Breast epithelium (tissue), 4 donors: ENCODE measurements around the gene RANBP2. TPM values are rescaled to one million over a fixed set of nuclear protein-coding genes. Genes with fewer than 3 reads are reported as not detected.

ENCODE experiments used
- DNase-seq, 2 donors: peaks; one replicate each; pipeline ENCODE4 v3.0.0-alpha.2; 2019; ENCODE audit warnings: low spot score in 2 of 2
- H3K27ac ChIP-seq, 2 donors: fragments of 200-600 bp; sonication (generic) in 1 of 2; one replicate each; pipeline ENCODE4 v1.5.1; 2016 to 2019; ENCODE audit warnings: mild to moderate bottlenecking in 1 of 2
- H3K27me3 ChIP-seq, 2 donors: fragments of 200-600 bp; sonication (generic) in 1 of 2; one replicate each; pipeline versions ENCODE4 v1.5.1 to v1.6.0; 2017 to 2019; ENCODE audit warnings: control low read depth in 1 of 2, mild to moderate bottlenecking in 1 of 2
- H3K36me3 ChIP-seq: fragments of 200-600 bp; one replicate; pipeline ENCODE4 v1.5.1; 2019
- H3K4me1 ChIP-seq, 2 donors: fragments of 200-600 bp; sonication (generic); one replicate each; pipeline ENCODE4 v1.5.1; 2016 to 2019; ENCODE audit warnings: control low read depth in 1 of 2
- H3K4me3 ChIP-seq, 3 donors: fragments of 200-600 bp; sonication (generic); 1 replicate in 2 of 3; 2 replicates in 1 of 3; pipeline ENCODE4 v1.5.1; 2016 to 2019; ENCODE audit warnings: mild to moderate bottlenecking in 3 of 3, moderate library complexity in 2 of 3
- H3K9me3 ChIP-seq, 2 donors: fragments of 200-600 bp; sonication (generic) in 1 of 2; one replicate each; pipeline ENCODE4 v1.5.1; 2016 to 2019; ENCODE audit warnings: control low read depth in 1 of 2
- POLR2A ChIP-seq: fragments of 450-650 bp; IDR thresholded peaks from one replicate; pipeline ENCODE4 v1.6.1; 2016; ENCODE audit warnings: antibody characterized with exemption, mild to moderate bottlenecking, moderate library complexity
- POLR2AphosphoS5 ChIP-seq, 3 donors: sonication (generic); formaldehyde crosslinking; IDR thresholded peaks; one replicate each; pipeline ENCODE4 v1.6.1; 2017; ENCODE audit warnings: antibody characterized with exemption in 3 of 3
- intact Hi-C: fragments of 100-400 bp; cut with DNase I; formaldehyde crosslinking; loops from one replicate; pipeline ENCODE4 v1.15.1; 2023; ENCODE audit warnings: low total_unique reads
- total RNA-seq, 3 donors: library from RNA; depleted of rRNA; stranded (reverse); fragments of >200 nt; gene quantifications; one replicate each; pipeline ENCODE4 v1.1.0, GENCODE V29; 2016
- TF ChIP-seq, protein P1 (sequence below), 3 donors: fragments of 450-650 bp; IDR thresholded peaks; one replicate each; pipeline ENCODE4 v1.5.1; 2016 to 2017; ENCODE audit warnings: antibody characterized with exemption in 3 of 3, mild to moderate bottlenecking in 3 of 3, moderate library complexity in 3 of 3

Gene RANBP2
- total RNA-seq, 3 donors from 2014 or later, result 78.1 to 131 (median 91.1) TPM

DNA sequence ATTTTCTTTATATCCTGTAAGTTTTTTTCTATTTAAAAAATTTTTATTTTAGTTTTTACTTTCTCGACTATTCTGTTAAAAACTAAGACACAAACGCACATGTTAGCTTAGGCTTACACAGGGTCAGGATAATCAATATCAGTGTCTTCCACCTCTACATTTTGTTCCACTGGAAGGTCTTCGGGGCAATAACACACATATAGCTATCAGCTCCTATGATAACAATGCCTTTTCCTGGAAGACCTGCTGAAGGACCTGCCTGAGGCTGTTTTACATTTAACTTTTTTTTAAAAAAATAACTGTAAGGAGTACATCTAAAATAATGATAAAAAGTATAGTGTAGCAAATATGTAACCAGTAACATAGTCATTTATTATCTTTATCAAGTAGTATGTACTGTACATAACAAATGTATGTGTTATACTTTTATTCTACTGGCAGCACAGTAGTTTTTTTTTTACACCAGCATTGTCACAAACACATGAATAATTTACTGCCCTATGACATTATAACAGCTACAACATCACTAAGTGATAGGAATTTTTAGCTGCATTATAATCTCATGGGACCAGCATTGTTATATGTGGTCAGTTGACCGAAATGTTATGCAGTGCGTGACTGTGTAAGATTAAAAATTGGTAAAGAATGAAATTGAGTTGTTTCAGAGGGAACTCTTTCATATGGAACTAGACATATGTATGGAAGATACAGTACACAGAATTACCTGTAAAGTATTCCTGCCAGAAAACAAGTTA, 105.2 kb downstream of the RANBP2 start:
- H3K36me3 ChIP-seq, result no peaks in the 10 kb centered on the region
- TF ChIP-seq POLR2AphosphoS5 (IDR thresholded peaks at IDR 0.05) (no peak), POLR2A (no peak)
- TF ChIP-seq, protein P1, sequence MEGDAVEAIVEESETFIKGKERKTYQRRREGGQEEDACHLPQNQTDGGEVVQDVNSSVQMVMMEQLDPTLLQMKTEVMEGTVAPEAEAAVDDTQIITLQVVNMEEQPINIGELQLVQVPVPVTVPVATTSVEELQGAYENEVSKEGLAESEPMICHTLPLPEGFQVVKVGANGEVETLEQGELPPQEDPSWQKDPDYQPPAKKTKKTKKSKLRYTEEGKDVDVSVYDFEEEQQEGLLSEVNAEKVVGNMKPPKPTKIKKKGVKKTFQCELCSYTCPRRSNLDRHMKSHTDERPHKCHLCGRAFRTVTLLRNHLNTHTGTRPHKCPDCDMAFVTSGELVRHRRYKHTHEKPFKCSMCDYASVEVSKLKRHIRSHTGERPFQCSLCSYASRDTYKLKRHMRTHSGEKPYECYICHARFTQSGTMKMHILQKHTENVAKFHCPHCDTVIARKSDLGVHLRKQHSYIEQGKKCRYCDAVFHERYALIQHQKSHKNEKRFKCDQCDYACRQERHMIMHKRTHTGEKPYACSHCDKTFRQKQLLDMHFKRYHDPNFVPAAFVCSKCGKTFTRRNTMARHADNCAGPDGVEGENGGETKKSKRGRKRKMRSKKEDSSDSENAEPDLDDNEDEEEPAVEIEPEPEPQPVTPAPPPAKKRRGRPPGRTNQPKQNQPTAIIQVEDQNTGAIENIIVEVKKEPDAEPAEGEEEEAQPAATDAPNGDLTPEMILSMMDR (IDR thresholded peaks at IDR 0.05), result no peak
- DNase-seq, result no peak
- no peak overlapping the region for H3K4me3 ChIP-seq
- H3K27me3 ChIP-seq, result no peaks in the 10 kb centered on the region
- H3K27ac ChIP-seq, result no peak overlapping the region
- no peaks in the 10 kb centered on the region for H3K4me1 ChIP-seq
- intact Hi-C loops, result no loop called here
- no peaks in the 10 kb centered on the region for H3K9me3 ChIP-seq

DNA sequence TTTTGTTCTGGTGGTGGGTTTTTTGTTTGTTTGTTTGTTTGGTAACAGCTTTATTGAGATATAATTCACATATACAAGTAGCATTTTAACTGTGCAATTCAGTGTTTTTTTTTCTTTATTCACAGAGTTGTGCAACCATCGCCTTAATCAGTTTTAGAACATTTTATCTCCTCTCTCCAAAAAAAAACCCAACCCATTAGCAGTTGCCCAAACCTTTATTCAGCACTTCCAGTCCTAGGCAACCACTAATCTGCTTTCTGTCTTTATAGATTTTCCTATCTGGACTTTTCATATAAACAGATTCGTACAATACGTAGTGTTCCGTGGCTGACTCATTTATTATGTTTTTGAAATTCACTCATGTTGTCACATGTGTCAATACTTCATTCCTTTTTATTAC, 106.0 kb downstream of the RANBP2 start:
- H3K36me3 ChIP-seq, result no peaks in the 10 kb centered on the region
- no peaks in the 10 kb centered on the region for H3K9me3 ChIP-seq
- H3K4me1 ChIP-seq, result no peaks in the 10 kb centered on the region
- H3K4me3 ChIP-seq, result no peak overlapping the region
- intact Hi-C loops, result no loop called here
- H3K27me3 ChIP-seq, result no peaks in the 10 kb centered on the region
- DNase-seq, result no peak
- H3K27ac ChIP-seq, result no peak overlapping the region
- TF ChIP-seq, protein P1 (IDR thresholded peaks at IDR 0.05), result no peak
- TF ChIP-seq POLR2AphosphoS5 (IDR thresholded peaks at IDR 0.05) (no peak), POLR2A (no peak)

DNA sequence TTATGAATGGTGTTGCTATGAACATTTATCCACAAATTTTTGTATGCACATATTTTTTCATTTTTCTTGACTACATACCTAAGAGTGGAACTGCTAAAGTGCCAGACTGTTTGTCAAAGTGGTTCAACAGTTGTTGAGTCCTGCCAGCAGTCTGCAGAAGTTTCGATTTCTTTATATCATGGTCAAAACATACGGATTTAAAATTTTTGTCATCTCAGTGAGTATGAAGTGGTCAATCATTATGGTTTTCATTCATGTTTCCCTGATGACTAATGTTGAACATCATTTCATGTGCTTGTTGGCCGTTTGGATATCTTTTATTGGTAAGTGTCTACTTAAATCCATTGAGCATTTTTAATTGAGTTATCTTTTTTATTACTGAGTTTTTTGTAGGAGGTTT, 106.5 kb downstream of the RANBP2 start:
- Histone ChIP-seq H3K36me3 (no peaks in the 10 kb centered on the region), H3K9me3 (no peaks in the 10 kb centered on the region), H3K27me3 (no peaks in the 10 kb centered on the region), H3K4me1 (no peaks in the 10 kb centered on the region), H3K4me3 (no peak overlapping the region), H3K27ac (no peak overlapping the region)
- TF ChIP-seq POLR2A, result no peak
- TF ChIP-seq, protein P1 (IDR thresholded peaks at IDR 0.05), result no peak
- TF ChIP-seq POLR2AphosphoS5 (IDR thresholded peaks at IDR 0.05), result no peak
- intact Hi-C loops, result no loop called here
- DNase-seq, result no peak

DNA sequence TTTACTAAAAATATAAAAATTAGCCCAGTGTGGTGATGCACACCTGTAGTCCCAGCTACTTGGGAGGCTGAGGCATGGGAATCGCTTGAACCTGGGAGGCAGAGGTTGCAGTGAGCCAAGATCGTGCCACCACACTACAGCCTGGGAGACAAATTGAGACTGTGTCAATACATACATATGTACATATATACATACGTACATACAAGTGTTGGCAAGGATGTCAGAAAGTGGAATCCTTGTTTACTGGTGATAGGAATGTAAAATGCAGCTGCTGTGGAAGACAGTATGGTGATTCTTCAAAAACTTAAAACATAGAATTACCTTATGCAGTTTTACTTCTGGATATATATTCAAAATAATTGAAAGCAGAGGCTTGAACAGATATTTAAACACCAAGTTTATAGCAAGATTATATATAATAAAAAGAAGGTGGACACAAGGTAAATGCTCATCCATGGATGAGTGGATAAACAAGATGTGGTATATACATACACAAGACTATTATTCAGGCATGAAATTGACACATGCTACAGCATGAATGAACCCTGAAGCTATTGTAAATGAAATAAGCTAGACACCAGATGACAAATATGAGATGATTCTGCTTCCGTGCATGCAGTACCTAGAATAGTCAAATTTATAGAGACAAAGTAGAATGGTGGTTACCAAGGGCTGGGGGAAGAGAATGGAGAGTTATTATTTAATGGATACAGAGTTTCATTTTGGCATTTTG, 110.5 kb downstream of the RANBP2 start:
- Histone ChIP-seq H3K27me3 (no peaks in the 10 kb centered on the region), H3K27ac (no peak overlapping the region), H3K36me3 (no peaks in the 10 kb centered on the region), H3K4me1 (no peaks in the 10 kb centered on the region), H3K9me3 (peaks cover 0 to 7% of the 10 kb centered on the region in 2 donors), H3K4me3 (no peak overlapping the region)
- no peak for DNase-seq
- intact Hi-C loops, result no loop called here
- TF ChIP-seq POLR2AphosphoS5 (IDR thresholded peaks at IDR 0.05), result no peak
- TF ChIP-seq, protein P1 (IDR thresholded peaks at IDR 0.05), result no peak
- TF ChIP-seq POLR2A, result no peak

DNA sequence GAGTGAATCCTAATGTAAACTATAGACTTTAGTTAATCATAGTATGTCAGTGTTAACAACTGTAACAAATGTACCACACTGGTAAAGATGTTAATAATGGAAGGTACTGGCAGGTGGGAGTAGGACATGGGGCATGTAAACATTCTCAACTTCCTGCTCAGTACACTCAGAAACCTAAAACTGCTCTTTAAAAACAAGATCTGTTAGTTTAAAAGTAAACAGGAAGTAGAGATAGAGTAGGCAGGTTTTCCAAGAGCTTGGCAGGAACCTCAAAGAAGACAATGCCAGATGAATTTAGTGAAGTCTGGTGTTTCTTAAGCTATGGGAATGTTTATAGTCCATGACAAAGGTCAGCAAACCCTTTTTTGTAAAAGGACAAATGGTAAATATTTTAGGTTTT, 113.9 kb downstream of the RANBP2 start:
- intact Hi-C loops, result no loop called here
- no peak for TF ChIP-seq POLR2A
- TF ChIP-seq, protein P1 (IDR thresholded peaks at IDR 0.05), result no peak
- TF ChIP-seq POLR2AphosphoS5 (IDR thresholded peaks at IDR 0.05), result no peak
- DNase-seq, result no peak

More for the DNA sequence above, 113.9 kb downstream of the RANBP2 start:
- H3K9me3 ChIP-seq, result peaks cover 0 to 7% of the 10 kb centered on the region in 2 donors
- no peaks in the 10 kb centered on the region for H3K36me3 ChIP-seq
- H3K27ac ChIP-seq, result no peak overlapping the region
- H3K4me1 ChIP-seq, result no peaks in the 10 kb centered on the region
- no peaks in the 10 kb centered on the region for H3K27me3 ChIP-seq
- no peak overlapping the region for H3K4me3 ChIP-seq
